CD14-positive monocyte (primary cell): ENCODE data around the gene SPEF2. TPM values are rescaled to one million over a fixed set of nuclear protein-coding genes. Genes with fewer than 3 reads are reported as not detected.
A peak's percentile ranks its signal among the peaks of the same experiment; 100 is the strongest.

Source experiments
- DNase-seq, 3 donors: peaks; one replicate each; pipeline ENCODE4 v3.0.0-alpha.2; 2011 to 2022
- H2AFZ ChIP-seq: 2 replicates; pipeline ENCODE4 v1.6.0; 2012; ENCODE audit warnings: mild to moderate bottlenecking, low read depth, low read length, inconsistent platforms; ENCODE audit not compliant: insufficient read depth, poor library complexity, severe bottlenecking
- H3K27ac ChIP-seq, 2 donors: 1 replicate in 1 of 2; 2 replicates in 1 of 2; pipeline ENCODE4 v1.5.1; 2012 to 2013; ENCODE audit warnings: low read length in 2 of 2, control low read depth in 1 of 2, inconsistent platforms in 1 of 2, low read depth in 1 of 2, mild to moderate bottlenecking in 1 of 2
- H3K27me3 ChIP-seq, 2 donors: one replicate each; pipeline versions ENCODE4 v1.6.0 to v1.6.1; 2011 to 2013; ENCODE audit warnings: low read length in 2 of 2; ENCODE audit not compliant: control insufficient read depth in 2 of 2, insufficient read depth in 2 of 2
- H3K36me3 ChIP-seq, 2 donors: replicated peaks in 1 of 2; 1 replicate in 1 of 2; 2 replicates in 1 of 2; pipeline versions ENCODE4 v1.5.1 to v1.6.1; 2012 to 2013; ENCODE audit warnings: low read length in 2 of 2, control low read depth in 1 of 2, inconsistent platforms in 1 of 2, mild to moderate bottlenecking in 1 of 2; ENCODE audit not compliant: insufficient read depth in 2 of 2, control insufficient read depth in 1 of 2
- H3K4me1 ChIP-seq, 2 donors: 1 replicate in 1 of 2; 2 replicates in 1 of 2; pipeline versions ENCODE4 v1.5.1 to v1.6.1; 2012 to 2013; ENCODE audit warnings: low read length in 2 of 2, control low read depth in 1 of 2, inconsistent platforms in 1 of 2, mild to moderate bottlenecking in 1 of 2, moderate library complexity in 1 of 2; ENCODE audit not compliant: insufficient read depth in 2 of 2, control insufficient read depth in 1 of 2
- H3K4me2 ChIP-seq: replicated peaks from 2 replicates; pipeline ENCODE3; 2012; ENCODE audit warnings: low read length, moderate library complexity, mild to moderate bottlenecking; ENCODE audit not compliant: poor library complexity, severe bottlenecking; ENCODE audit errors: extremely low read depth
- H3K4me3 ChIP-seq, 3 experiments: fragments of 200-600 bp in 1 of 3; sonication (generic) in 1 of 3; replicated peaks in 1 of 3; 1 replicate in 2 of 3; 2 replicates in 1 of 3; pipeline ENCODE4 v1.5.1; 2011 to 2013; ENCODE audit warnings: low read length in 3 of 3, mild to moderate bottlenecking in 3 of 3, control low read depth in 2 of 3, low read depth in 2 of 3, inconsistent platforms in 1 of 3, moderate library complexity in 1 of 3
- H3K79me2 ChIP-seq: 2 replicates; pipeline ENCODE4 v1.6.0; 2012; ENCODE audit warnings: mild to moderate bottlenecking, control low read depth, inconsistent platforms, low read length, moderate library complexity; ENCODE audit not compliant: insufficient read depth
- H3K9ac ChIP-seq: 2 replicates; pipeline ENCODE4 v1.6.0; 2017; ENCODE audit warnings: low read length, mild to moderate bottlenecking; ENCODE audit not compliant: insufficient read depth, poor library complexity, severe bottlenecking
- H3K9me3 ChIP-seq, 2 donors: replicated peaks in 1 of 2; 1 replicate in 1 of 2; 2 replicates in 1 of 2; pipeline versions ENCODE4 v1.5.1 to v1.6.1; 2012 to 2013; ENCODE audit warnings: low read length in 2 of 2, control low read depth in 1 of 2; ENCODE audit not compliant: control insufficient read depth in 1 of 2, insufficient read depth in 1 of 2
- H4K20me1 ChIP-seq: 2 replicates; pipeline ENCODE4 v1.6.0; 2012; ENCODE audit warnings: mild to moderate bottlenecking, low read length, control low read depth, moderate library complexity; ENCODE audit not compliant: insufficient read depth
- H3K27ac Mint-ChIP-seq, 7 donors: one replicate each; pipeline ENCODE4 v1.8.0; 2020; ENCODE audit warnings: mild to moderate bottlenecking in 7 of 7, mixed read lengths in 7 of 7, moderate library complexity in 6 of 7, inconsistent platforms in 2 of 7
- H3K27me3 Mint-ChIP-seq, 3 donors: one replicate each; pipeline ENCODE4 v1.8.0; 2021 to 2022; ENCODE audit warnings: low read depth in 3 of 3, mild to moderate bottlenecking in 3 of 3, mixed read lengths in 3 of 3, moderate library complexity in 3 of 3, inconsistent platforms in 1 of 3
- H3K36me3 Mint-ChIP-seq, 2 donors: one replicate each; pipeline ENCODE4 v1.8.0; 2020; ENCODE audit warnings: mixed read lengths in 2 of 2, inconsistent platforms in 1 of 2, mild to moderate bottlenecking in 1 of 2
- H3K4me1 Mint-ChIP-seq: one replicate; pipeline ENCODE4 v1.8.0; 2020; ENCODE audit warnings: mild to moderate bottlenecking, mixed read lengths
- H3K4me3 Mint-ChIP-seq, 2 donors: one replicate each; pipeline ENCODE4 v1.8.0; 2020; ENCODE audit warnings: mild to moderate bottlenecking in 2 of 2, mixed read lengths in 2 of 2, moderate library complexity in 1 of 2
- H3K9me3 Mint-ChIP-seq, 7 donors: one replicate each; pipeline ENCODE4 v1.8.0; 2020 to 2022; ENCODE audit warnings: mixed read lengths in 7 of 7, mild to moderate bottlenecking in 6 of 7, moderate library complexity in 6 of 7, inconsistent platforms in 2 of 7
- CTCF ChIP-seq: fragments of 200-600 bp; IDR thresholded peaks from one replicate; pipeline ENCODE4 v1.8.0; 2022; ENCODE audit warnings: antibody characterized with exemption, mild to moderate bottlenecking
- WGBS: methylation state at CpG from one replicate; pipeline ENCODE4 v1.1.5; 2013; ENCODE audit warnings: missing lambda C conversion rate; ENCODE audit not compliant: insufficient coverage; 5-methylcytosine and 5-hydroxymethylcytosine counted together
- intact Hi-C, 2 donors: fragments of 100-400 bp; cut with micrococcal nuclease; formaldehyde crosslinking; loops; one replicate each; pipeline versions ENCODE4 v1.15.0 to v1.15.1; 2023
- polyA plus RNA-seq, 3 donors: library from polyadenylated mRNA; depleted of rRNA in 1 of 3; unstranded in 2 of 3; stranded (reverse) in 1 of 3; fragments of 300-500 nt in 2 of 3; fragments of >200 nt in 1 of 3; fragmentation: Illumina TruSeq in 2 of 3; gene quantifications; 1 replicate in 2 of 3; 2 replicates in 1 of 3; pipeline ENCODE4 v1.2.3, GENCODE V29; 2012 to 2021

The SPEF2 gene
- polyA plus RNA-seq, 3 donors, result 0.46 to 0.96 (median 0.48) TPM

- Histone ChIP-seq H3K27me3 (no peaks in the 10 kb centered on the region), H3K27ac (no peak overlapping the region), H3K4me2 (no peak overlapping the region), H3K79me2 (no peaks in the 10 kb centered on the region), H4K20me1 (no peaks in the 10 kb centered on the region), H3K9ac (no peak overlapping the region), H3K36me3 (no peaks in the 10 kb centered on the region), H3K9me3 (no peaks in the 10 kb centered on the region), H2AFZ (no peak overlapping the region), H3K4me1 (no peaks in the 10 kb centered on the region), H3K4me3 (no peak overlapping the region)
- Mint-ChIP-seq H3K27ac (no peak overlapping the region), H3K27me3 (no peaks in the 10 kb centered on the region), H3K9me3 (peaks cover 0 to 2% (median 0%) of the 10 kb centered on the region in 7 donors), H3K36me3 (no peaks in the 10 kb centered on the region), H3K4me3 (no peak overlapping the region), H3K4me1 (peaks cover 2% of the 10 kb centered on the region)
- no peak for DNase-seq
- TF ChIP-seq CTCF, result no peak
- intact Hi-C loops, result no loop called here
- WGBS, result no CpG with 5 or more reads among the region's 1 CpG
Measured at GRCh38 chr5:35813521-35813920, 195.9 kb downstream of the SPEF2 start.

DNA sequence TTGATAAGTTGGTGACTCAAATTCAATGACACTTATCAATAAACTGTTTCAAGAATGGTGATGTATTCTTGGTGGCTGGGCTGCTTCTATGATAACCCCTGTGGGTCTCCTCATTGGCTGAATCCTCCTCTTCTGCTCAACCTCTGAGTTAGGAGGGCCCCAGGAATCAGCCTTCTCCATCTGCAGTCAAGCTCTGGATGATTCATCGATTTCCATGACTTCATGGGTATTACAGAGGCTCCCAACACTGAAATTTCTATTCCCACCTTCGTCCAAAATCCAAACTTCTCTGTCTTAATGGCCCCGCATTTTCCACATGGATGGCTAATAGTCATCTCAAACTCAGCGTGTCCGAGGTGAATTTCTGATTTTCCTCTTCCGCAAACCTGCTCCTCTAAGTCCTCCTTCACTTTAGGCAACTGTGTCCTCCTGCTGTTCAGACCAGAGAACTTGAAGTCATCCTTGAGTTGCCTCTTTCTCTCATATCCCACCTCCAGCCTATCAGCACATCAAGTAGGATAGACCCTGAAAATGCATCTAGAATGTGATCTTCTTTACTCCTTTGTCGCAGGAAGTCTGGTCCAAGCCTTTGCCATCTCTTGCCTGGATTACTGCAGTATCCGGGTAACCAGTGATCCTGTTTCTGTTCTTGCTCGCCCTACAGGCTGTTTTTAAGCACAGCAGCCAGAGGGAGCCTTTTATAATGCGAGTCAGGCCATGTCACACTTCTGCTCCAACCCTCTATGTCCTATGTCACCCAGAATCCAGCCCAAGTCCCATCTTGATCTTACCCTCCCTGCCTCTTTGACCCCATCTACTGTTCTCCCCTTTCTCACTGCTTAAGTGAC lies 197.7 kb downstream of the SPEF2 start:
- Mint-ChIP-seq H3K27me3 (no peaks in the 10 kb centered on the region), H3K9me3 (peaks cover 0 to 2% (median 0%) of the 10 kb centered on the region in 7 donors), H3K36me3 (no peaks in the 10 kb centered on the region), H3K27ac (no peak overlapping the region), H3K4me1 (peaks cover 3% of the 10 kb centered on the region), H3K4me3 (no peak overlapping the region)
- H3K27me3 ChIP-seq, result no peaks in the 10 kb centered on the region
- no peak overlapping the region for H3K4me2 ChIP-seq
- H3K36me3 ChIP-seq, result no peaks in the 10 kb centered on the region
- intact Hi-C loops, result no loop called here
- no peak overlapping the region for H2AFZ ChIP-seq
- peaks cover 0 to 1% of the 10 kb centered on the region in 2 donors for H3K4me1 ChIP-seq
- no peak overlapping the region for H3K4me3 ChIP-seq
- H4K20me1 ChIP-seq, result no peaks in the 10 kb centered on the region
- TF ChIP-seq CTCF, result no peak
- no peak overlapping the region for H3K9ac ChIP-seq
- DNase-seq, result peak in 1 of 3 donors; percentile 21
- H3K79me2 ChIP-seq, result no peaks in the 10 kb centered on the region
- 94% methylated on average over 10 of the region's 10 CpGs for WGBS
- no peaks in the 10 kb centered on the region for H3K9me3 ChIP-seq
- H3K27ac ChIP-seq, result no peak overlapping the region
